HEK293 (cell line): ENCODE measurements around the gene GET3.

Experiments used
- CTCF ChIA-PET: fragments of 350-600 bp; formaldehyde crosslinking; extraction: SDS; loops from one replicate; lab custom pipeline; 2021; ENCODE audit warnings: antibody characterized with exemption; lab: Yijun Ruan, JAX
- POLR2A ChIA-PET: fragments of 300-600 bp; formaldehyde crosslinking; extraction: SDS; loops from one replicate; lab custom pipeline; 2020; ENCODE audit warnings: antibody characterized with exemption, inconsistent platforms; lab: Yijun Ruan, JAX
- H3K27ac ChIP-seq: fragments of 200-500 bp; sonication (Bioruptor generic); 2 replicates; pipeline ENCODE4 v1.5.1; 2014; ENCODE audit warnings: low read depth, low read length, control low read depth, inconsistent platforms; ENCODE audit errors: extremely low read depth
- H3K36me3 ChIP-seq, 2 experiments: fragments of 200-500 bp in 1 of 2; sonication (Bioruptor generic) in 1 of 2; 1 replicate in 1 of 2; 2 replicates in 1 of 2; pipeline ENCODE4 v1.5.1; 2014 to 2017; ENCODE audit warnings: inconsistent platforms in 2 of 2, low read length in 2 of 2; ENCODE audit not compliant: control insufficient read depth in 2 of 2, insufficient read depth in 1 of 2
- H3K4me1 ChIP-seq: fragments of 200-500 bp; sonication (Bioruptor generic); 2 replicates; pipeline ENCODE4 v1.5.1; 2014; ENCODE audit warnings: mild to moderate bottlenecking, low read length, inconsistent platforms; ENCODE audit not compliant: control insufficient read depth, insufficient read depth
- H3K4me3 ChIP-seq: 2 replicates; pipeline ENCODE4 v1.5.1; 2011; ENCODE audit warnings: low read depth, mild to moderate bottlenecking, control low read depth, low read length, moderate library complexity
- H3K9me3 ChIP-seq: fragments of 200-500 bp; sonication (Bioruptor generic); 2 replicates; pipeline ENCODE4 v1.5.1; 2014; ENCODE audit warnings: low read depth, low read length, inconsistent platforms; ENCODE audit not compliant: control insufficient read depth, insufficient read depth
- KLF17 ChIP-seq: fragments of 450-650 bp; formaldehyde crosslinking; IDR thresholded peaks from 2 replicates; pipeline ENCODE4 v1.5.1; 2016; ENCODE audit warnings: missing biosample characterization, missing genetic modification characterization
- MYNN ChIP-seq: fragments of 450-650 bp; formaldehyde crosslinking; IDR thresholded peaks from 2 replicates; pipeline ENCODE4 v1.5.1; 2016; ENCODE audit warnings: missing biosample characterization, missing genetic modification characterization, borderline replicate concordance
- PRDM10 ChIP-seq: fragments of 450-650 bp; formaldehyde crosslinking; IDR thresholded peaks from 2 replicates; pipeline ENCODE4 v1.5.1; 2016; ENCODE audit warnings: missing biosample characterization, missing genetic modification characterization
- REPIN1 ChIP-seq: fragments of 450-650 bp; formaldehyde crosslinking; IDR thresholded peaks from 2 replicates; pipeline ENCODE4 v1.5.1; 2017; ENCODE audit warnings: missing biosample characterization, missing genetic modification characterization, low read depth
- TRIM28 ChIP-seq: IDR thresholded peaks from 2 replicates; pipeline ENCODE4 v1.6.1; 2011; ENCODE audit warnings: low read length, control low read depth, borderline replicate concordance
- ZBTB10 ChIP-seq: fragments of 450-650 bp; formaldehyde crosslinking; IDR thresholded peaks from 2 replicates; pipeline ENCODE4 v1.5.1; 2016; ENCODE audit warnings: missing biosample characterization, missing genetic modification characterization
- ZNF169 ChIP-seq: fragments of 450-650 bp; formaldehyde crosslinking; IDR thresholded peaks from 2 replicates; pipeline ENCODE4 v1.5.1; 2016; ENCODE audit warnings: missing biosample characterization, missing genetic modification characterization
- ZNF174 ChIP-seq: fragments of 450-650 bp; formaldehyde crosslinking; IDR thresholded peaks from 2 replicates; pipeline ENCODE4 v1.5.0; 2017; ENCODE audit warnings: missing biosample characterization, mild to moderate bottlenecking, missing genetic modification characterization
- ZNF19 ChIP-seq: fragments of 450-650 bp; formaldehyde crosslinking; IDR thresholded peaks from 2 replicates; pipeline ENCODE4; 2016; ENCODE audit warnings: missing biosample characterization, missing genetic modification characterization, low read depth
- ZNF202 ChIP-seq: fragments of 450-650 bp; formaldehyde crosslinking; IDR thresholded peaks from 2 replicates; pipeline ENCODE4 v1.5.1; 2016; ENCODE audit warnings: missing biosample characterization, missing genetic modification characterization, borderline replicate concordance
- ZNF239 ChIP-seq: fragments of 450-650 bp; formaldehyde crosslinking; IDR thresholded peaks from 2 replicates; pipeline ENCODE4 v1.5.1; 2016; ENCODE audit warnings: missing biosample characterization, missing genetic modification characterization
- ZNF26 ChIP-seq: fragments of 450-650 bp; formaldehyde crosslinking; IDR thresholded peaks from 2 replicates; pipeline ENCODE4 v1.5.1; 2016; ENCODE audit warnings: missing biosample characterization, missing genetic modification characterization
- ZNF266 ChIP-seq: fragments of 450-650 bp; formaldehyde crosslinking; IDR thresholded peaks from 2 replicates; pipeline ENCODE4 v1.5.1; 2016; ENCODE audit warnings: missing biosample characterization, missing genetic modification characterization, low read depth
- ZNF391 ChIP-seq: fragments of 450-650 bp; formaldehyde crosslinking; IDR thresholded peaks from 2 replicates; pipeline ENCODE4 v1.5.1; 2016; ENCODE audit warnings: low read depth, missing biosample characterization, missing genetic modification characterization, borderline replicate concordance
- ZNF423 ChIP-seq: fragments of 450-650 bp; formaldehyde crosslinking; IDR thresholded peaks from 2 replicates; pipeline ENCODE4 v1.5.1; 2016; ENCODE audit warnings: missing biosample characterization, missing genetic modification characterization
- ZNF48 ChIP-seq: fragments of 450-650 bp; formaldehyde crosslinking; IDR thresholded peaks from 2 replicates; pipeline ENCODE4 v1.5.1; 2016; ENCODE audit warnings: missing biosample characterization, missing genetic modification characterization
- ZNF514 ChIP-seq: fragments of 450-650 bp; formaldehyde crosslinking; IDR thresholded peaks from 2 replicates; pipeline ENCODE4 v1.5.1; 2016; ENCODE audit warnings: missing biosample characterization, missing genetic modification characterization
- ZNF529 ChIP-seq: fragments of 450-650 bp; formaldehyde crosslinking; IDR thresholded peaks from 2 replicates; pipeline ENCODE4 v1.5.1; 2017; ENCODE audit warnings: missing genetic modification characterization, missing biosample characterization; ENCODE audit not compliant: insufficient replicate concordance
- ZNF549 ChIP-seq: fragments of 450-650 bp; IDR thresholded peaks from 2 replicates; pipeline ENCODE4 v1.5.1; 2018; ENCODE audit warnings: missing biosample characterization, missing genetic modification characterization, mild to moderate bottlenecking, inconsistent platforms, moderate library complexity
- ZNF623 ChIP-seq: fragments of 450-650 bp; formaldehyde crosslinking; IDR thresholded peaks from 2 replicates; pipeline ENCODE4 v1.5.1; 2016; ENCODE audit warnings: missing biosample characterization, missing genetic modification characterization
- ZNF626 ChIP-seq: fragments of 450-650 bp; sonication (Bioruptor Pico); formaldehyde crosslinking; IDR thresholded peaks from 2 replicates; pipeline ENCODE4 v1.5.1; 2018; ENCODE audit warnings: missing biosample characterization, missing genetic modification characterization, inconsistent platforms
- ZNF660 ChIP-seq: fragments of 450-650 bp; IDR thresholded peaks from 2 replicates; pipeline ENCODE4 v1.5.1; 2018; ENCODE audit warnings: missing biosample characterization, mild to moderate bottlenecking, missing genetic modification characterization
- ZNF747 ChIP-seq: fragments of 450-650 bp; formaldehyde crosslinking; IDR thresholded peaks from 2 replicates; pipeline ENCODE4 v1.5.1; 2016; ENCODE audit warnings: missing biosample characterization, missing genetic modification characterization
- ZNF76 ChIP-seq: fragments of 450-650 bp; formaldehyde crosslinking; IDR thresholded peaks from 2 replicates; pipeline ENCODE4; 2016; ENCODE audit warnings: low read depth, missing biosample characterization, missing genetic modification characterization, borderline replicate concordance
- ZNF777 ChIP-seq: fragments of 450-650 bp; formaldehyde crosslinking; IDR thresholded peaks from 2 replicates; pipeline ENCODE4 v1.5.1; 2017; ENCODE audit warnings: missing biosample characterization, missing genetic modification characterization, borderline replicate concordance
- ZSCAN16 ChIP-seq: fragments of 450-650 bp; formaldehyde crosslinking; IDR thresholded peaks from 2 replicates; pipeline ENCODE4 v1.5.1; 2016; ENCODE audit warnings: missing biosample characterization, missing genetic modification characterization
- TF ChIP-seq, protein P1 (sequence below): fragments of 450-650 bp; formaldehyde crosslinking; IDR thresholded peaks from 2 replicates; pipeline ENCODE4 v1.5.1; 2016; ENCODE audit warnings: missing biosample characterization, missing genetic modification characterization

GET3 gene

DNA sequence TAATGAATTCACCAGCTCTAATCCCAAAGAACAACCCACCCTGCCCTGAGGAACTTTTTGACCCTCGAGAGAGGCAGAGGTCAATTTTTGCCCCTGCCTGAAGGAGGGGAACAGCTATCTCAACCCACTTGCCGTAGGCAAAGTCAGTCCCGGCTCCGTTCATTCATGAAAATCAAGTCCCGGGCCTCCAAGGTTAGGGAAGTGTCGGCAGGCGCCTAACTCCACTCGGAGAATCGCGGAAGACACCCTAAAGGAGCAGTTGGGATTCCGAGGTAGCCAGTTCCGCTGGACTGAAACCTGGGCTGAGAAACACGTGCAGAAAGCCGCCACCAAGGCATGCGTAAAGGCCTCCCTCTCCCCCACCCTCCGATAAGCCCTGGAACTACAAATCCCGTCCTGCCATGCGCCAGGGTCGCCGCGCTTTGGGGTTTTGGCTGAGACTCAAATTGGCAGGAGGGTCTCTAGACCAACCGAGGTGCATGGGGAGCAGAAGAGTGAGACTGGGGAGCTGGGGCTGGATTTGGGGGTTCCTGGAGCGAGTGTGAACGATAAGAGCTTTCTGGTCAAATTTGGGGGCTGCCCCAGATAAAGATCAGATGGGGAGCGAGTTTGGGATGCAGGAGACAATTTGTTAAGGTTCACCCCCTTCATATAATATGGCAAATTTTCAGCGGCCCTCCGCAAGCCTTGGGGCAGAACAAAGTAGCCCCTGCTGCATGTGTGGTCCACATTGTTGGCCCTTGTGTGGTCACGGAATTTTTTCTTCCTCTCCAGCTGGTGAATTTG is 13.5 kb upstream of the GET3 start, which contains the start of gene TNPO2:
TSS of gene TNPO2 (minus strand) at position 292 of the 786 bp plus-strand sequence. CDS start 2,955 bp downstream, outside the sequence.
- Histone ChIP-seq H3K9me3 (no peaks in the 10 kb centered on the region), H3K27ac (peak within 1 kb of the TSS; percentile 97), H3K4me3 (peak within 1 kb of the TSS; percentile 79), H3K36me3 (peaks cover 9 to 28% of the 10 kb centered on the region in 2 experiments; a peak in 2 of 3 replicates), H3K4me1 (no peaks in the 10 kb centered on the region)
- CTCF ChIA-PET: interaction anchor here (0.6 to 3.3 kb wide), 11 partner anchors 10 to 327 kb away, joined by 3 to 19 read pairs (median 3); partner anchors contain the start of genes GET3 and TRIR
- POLR2A ChIA-PET: interaction anchor here (0.7 to 5.1 kb wide), 3 partner anchors 11 to 29 kb away, joined by 3 to 89 read pairs (median 19); partner anchors contain the start of genes FBXW9, GET3 and TRIR
- TF ChIP-seq ZNF660: no peak
- TF ChIP-seq ZNF26 (tag by site-specific recombination): no peak
- TF ChIP-seq ZNF266 (tag by site-specific recombination): no peak
- no peak for TF ChIP-seq ZSCAN16 (tag by site-specific recombination)
- no peak for TF ChIP-seq ZNF174
- TF ChIP-seq PRDM10 (tag by site-specific recombination): peak; percentile 81
- no peak for TF ChIP-seq MYNN (tag by site-specific recombination)
- no peak for TF ChIP-seq ZNF48 (tag by site-specific recombination)
- TF ChIP-seq ZBTB10 (tag by site-specific recombination): peak; percentile 87
- no peak for TF ChIP-seq ZNF747 (tag by site-specific recombination)
- TF ChIP-seq ZNF169 (tag by site-specific recombination): no peak
- no peak for TF ChIP-seq ZNF514 (tag by site-specific recombination)
- TF ChIP-seq ZNF19: no peak
- TF ChIP-seq ZNF626 (tag by site-specific recombination): no peak
- no peak for TF ChIP-seq ZNF202 (tag by site-specific recombination)
- no peak for TF ChIP-seq TRIM28
- TF ChIP-seq ZNF76 (tag by site-specific recombination): peak; percentile 93
- TF ChIP-seq ZNF529 (tag by site-specific recombination): no peak
- TF ChIP-seq ZNF391 (tag by site-specific recombination): no peak
- TF ChIP-seq, protein P1, sequence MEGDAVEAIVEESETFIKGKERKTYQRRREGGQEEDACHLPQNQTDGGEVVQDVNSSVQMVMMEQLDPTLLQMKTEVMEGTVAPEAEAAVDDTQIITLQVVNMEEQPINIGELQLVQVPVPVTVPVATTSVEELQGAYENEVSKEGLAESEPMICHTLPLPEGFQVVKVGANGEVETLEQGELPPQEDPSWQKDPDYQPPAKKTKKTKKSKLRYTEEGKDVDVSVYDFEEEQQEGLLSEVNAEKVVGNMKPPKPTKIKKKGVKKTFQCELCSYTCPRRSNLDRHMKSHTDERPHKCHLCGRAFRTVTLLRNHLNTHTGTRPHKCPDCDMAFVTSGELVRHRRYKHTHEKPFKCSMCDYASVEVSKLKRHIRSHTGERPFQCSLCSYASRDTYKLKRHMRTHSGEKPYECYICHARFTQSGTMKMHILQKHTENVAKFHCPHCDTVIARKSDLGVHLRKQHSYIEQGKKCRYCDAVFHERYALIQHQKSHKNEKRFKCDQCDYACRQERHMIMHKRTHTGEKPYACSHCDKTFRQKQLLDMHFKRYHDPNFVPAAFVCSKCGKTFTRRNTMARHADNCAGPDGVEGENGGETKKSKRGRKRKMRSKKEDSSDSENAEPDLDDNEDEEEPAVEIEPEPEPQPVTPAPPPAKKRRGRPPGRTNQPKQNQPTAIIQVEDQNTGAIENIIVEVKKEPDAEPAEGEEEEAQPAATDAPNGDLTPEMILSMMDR (tag by site-specific recombination): no peak
- no peak for TF ChIP-seq ZNF549 (tag by site-specific recombination)
- TF ChIP-seq ZNF423 (tag by site-specific recombination): no peak
- TF ChIP-seq ZNF777 (tag by site-specific recombination): no peak
- no peak for TF ChIP-seq REPIN1 (tag by site-specific recombination)
- no peak for TF ChIP-seq ZNF623 (tag by site-specific recombination)
- TF ChIP-seq KLF17 (tag by site-specific recombination): 0 out of 2 replicates have a peak, but pooled peaks have one; percentile 33
- TF ChIP-seq ZNF239 (tag by site-specific recombination): no peak
